Nephron progenitor cell (in vitro differentiated cells): ENCODE data around the gene ORAI3.

Experiments
- DNase-seq: peaks from one replicate; pipeline ENCODE4 v3.0.0; 2021
- H3K27ac Mint-ChIP-seq: 2 replicates; pipeline ENCODE4 v1.8.0; 2021; ENCODE audit warnings: mild to moderate bottlenecking, moderate library complexity, mixed read lengths
- H3K27me3 Mint-ChIP-seq: 2 replicates; pipeline ENCODE4 v1.8.0; 2021; ENCODE audit warnings: mild to moderate bottlenecking, low read depth, mixed read lengths; ENCODE audit not compliant: poor library complexity
- H3K36me3 Mint-ChIP-seq: 2 replicates; pipeline ENCODE4 v1.8.0; 2021; ENCODE audit warnings: low read depth, mixed read lengths
- H3K4me1 Mint-ChIP-seq: 2 replicates; pipeline ENCODE4 v1.8.0; 2021; ENCODE audit warnings: mixed read lengths
- H3K4me3 Mint-ChIP-seq: 2 replicates; pipeline ENCODE4 v1.8.0; 2021; ENCODE audit warnings: mild to moderate bottlenecking, moderate library complexity, mixed read lengths
- H3K9me3 Mint-ChIP-seq: 2 replicates; pipeline ENCODE4 v1.8.0; 2021; ENCODE audit warnings: mild to moderate bottlenecking, moderate library complexity, mixed read lengths
- TF ChIP-seq, protein P1 (sequence below): fragments of 200-600 bp; sonication (generic); IDR thresholded peaks from 2 replicates; pipeline ENCODE4 v1.5.0; 2021; ENCODE audit warnings: antibody characterized with exemption

ORAI3 gene

DNA sequence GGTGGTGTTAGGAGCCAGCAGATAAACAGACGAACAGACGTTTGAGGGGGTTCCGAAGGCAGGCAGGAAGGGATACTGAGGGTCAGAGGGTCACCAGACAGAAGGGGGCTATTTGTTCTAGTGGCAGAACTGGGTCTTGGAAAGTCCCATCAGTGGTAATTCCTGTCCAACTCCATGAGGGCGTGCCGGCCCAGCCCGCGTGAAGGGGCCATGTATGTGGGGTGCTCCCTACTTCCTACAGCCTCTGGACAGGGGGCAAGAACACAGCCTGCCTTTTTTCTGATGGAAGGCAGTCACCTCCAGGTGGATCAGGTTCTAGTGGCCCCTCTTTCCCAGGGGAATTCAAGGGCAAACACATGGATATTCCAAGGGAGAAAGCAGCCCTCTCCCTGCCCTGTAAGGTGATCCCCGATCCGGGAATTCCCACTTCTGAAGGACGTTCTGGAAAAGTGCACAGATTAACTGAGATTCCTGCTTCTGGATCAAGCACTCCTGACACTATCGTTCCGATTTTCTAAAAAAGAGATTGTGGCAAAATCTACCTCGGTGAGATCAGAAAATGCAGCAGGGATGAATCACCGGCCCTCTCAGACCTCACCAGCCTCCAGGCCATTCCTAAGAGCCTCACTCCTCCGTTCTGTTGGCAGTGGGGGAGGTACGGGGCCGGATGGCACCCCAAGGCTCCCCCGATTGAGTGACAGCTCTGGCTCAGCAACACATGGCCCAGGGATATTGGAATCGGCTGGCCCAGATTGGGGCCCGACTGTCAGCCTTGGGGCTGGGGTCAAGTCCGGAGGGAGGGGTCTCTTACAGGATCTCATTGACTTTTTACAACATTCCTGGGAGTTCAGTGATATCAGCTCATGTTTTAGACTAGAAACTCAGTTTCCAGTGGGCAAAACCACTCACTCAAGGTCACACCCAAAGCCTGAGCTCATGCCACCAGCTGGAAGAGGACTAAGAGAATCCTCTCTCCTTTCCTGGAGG lies 49.1 kb downstream of the ORAI3 start:
- TF ChIP-seq, protein P1, sequence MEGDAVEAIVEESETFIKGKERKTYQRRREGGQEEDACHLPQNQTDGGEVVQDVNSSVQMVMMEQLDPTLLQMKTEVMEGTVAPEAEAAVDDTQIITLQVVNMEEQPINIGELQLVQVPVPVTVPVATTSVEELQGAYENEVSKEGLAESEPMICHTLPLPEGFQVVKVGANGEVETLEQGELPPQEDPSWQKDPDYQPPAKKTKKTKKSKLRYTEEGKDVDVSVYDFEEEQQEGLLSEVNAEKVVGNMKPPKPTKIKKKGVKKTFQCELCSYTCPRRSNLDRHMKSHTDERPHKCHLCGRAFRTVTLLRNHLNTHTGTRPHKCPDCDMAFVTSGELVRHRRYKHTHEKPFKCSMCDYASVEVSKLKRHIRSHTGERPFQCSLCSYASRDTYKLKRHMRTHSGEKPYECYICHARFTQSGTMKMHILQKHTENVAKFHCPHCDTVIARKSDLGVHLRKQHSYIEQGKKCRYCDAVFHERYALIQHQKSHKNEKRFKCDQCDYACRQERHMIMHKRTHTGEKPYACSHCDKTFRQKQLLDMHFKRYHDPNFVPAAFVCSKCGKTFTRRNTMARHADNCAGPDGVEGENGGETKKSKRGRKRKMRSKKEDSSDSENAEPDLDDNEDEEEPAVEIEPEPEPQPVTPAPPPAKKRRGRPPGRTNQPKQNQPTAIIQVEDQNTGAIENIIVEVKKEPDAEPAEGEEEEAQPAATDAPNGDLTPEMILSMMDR = no peak
- H3K4me3 Mint-ChIP-seq = peak overlapping the region; percentile 68
- H3K36me3 Mint-ChIP-seq = no peaks in the 10 kb centered on the region
- H3K27ac Mint-ChIP-seq = no peak overlapping the region
- no peaks in the 10 kb centered on the region for H3K9me3 Mint-ChIP-seq
- no peak for DNase-seq
- peaks cover 38% of the 10 kb centered on the region for H3K4me1 Mint-ChIP-seq
- H3K27me3 Mint-ChIP-seq = peaks cover 47% of the 10 kb centered on the region

DNA sequence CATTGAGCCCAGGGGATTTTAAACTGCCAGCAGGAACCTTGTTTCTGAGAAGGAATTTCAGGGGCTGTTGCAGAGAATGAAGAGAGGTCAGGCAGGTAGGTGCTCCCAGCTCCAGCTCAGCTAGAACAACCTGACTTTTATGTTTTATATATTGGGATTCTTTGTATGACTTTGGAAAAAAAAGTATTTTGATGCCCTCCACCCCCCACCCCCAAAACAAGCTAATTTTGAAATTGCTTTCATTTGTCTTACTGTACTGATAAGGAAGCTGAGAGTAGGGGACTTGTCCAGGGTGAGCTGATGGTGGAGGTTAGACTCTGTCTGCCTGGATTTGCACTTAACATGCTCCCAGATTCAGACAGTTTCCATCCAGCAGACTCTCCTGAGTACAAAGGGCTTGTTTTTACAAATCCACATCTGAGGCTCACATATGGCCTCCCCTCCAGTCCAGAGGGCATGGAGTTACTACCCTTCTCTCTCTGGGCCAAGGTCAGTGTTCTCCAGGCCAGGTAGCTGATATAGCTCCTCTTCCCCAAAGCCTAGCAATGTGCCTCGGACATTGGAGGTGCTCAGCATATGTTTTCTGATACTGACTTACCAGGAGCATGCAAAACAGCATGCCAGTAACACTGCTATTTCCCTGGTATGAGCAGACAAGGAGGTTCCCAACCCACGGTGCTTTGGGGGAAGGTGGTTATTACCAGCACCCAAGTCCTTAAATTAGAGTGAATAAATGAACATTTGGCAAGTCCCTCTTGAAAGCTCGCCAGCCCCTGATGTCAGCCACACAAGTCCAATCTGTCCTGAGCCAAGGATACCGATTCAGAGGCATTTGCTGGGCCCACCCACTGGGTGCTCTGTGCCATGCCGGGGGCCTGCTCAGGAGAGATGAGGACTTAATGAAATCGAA lies 50.2 kb downstream of the ORAI3 start:
- DNase-seq = no peak
- TF ChIP-seq, protein P1 = no peak
- H3K36me3 Mint-ChIP-seq = no peaks in the 10 kb centered on the region
- H3K27ac Mint-ChIP-seq = no peak overlapping the region
- peaks cover 43% of the 10 kb centered on the region for H3K4me1 Mint-ChIP-seq
- no peak overlapping the region for H3K4me3 Mint-ChIP-seq
- H3K9me3 Mint-ChIP-seq = no peaks in the 10 kb centered on the region
- peaks cover 47% of the 10 kb centered on the region for H3K27me3 Mint-ChIP-seq

DNA sequence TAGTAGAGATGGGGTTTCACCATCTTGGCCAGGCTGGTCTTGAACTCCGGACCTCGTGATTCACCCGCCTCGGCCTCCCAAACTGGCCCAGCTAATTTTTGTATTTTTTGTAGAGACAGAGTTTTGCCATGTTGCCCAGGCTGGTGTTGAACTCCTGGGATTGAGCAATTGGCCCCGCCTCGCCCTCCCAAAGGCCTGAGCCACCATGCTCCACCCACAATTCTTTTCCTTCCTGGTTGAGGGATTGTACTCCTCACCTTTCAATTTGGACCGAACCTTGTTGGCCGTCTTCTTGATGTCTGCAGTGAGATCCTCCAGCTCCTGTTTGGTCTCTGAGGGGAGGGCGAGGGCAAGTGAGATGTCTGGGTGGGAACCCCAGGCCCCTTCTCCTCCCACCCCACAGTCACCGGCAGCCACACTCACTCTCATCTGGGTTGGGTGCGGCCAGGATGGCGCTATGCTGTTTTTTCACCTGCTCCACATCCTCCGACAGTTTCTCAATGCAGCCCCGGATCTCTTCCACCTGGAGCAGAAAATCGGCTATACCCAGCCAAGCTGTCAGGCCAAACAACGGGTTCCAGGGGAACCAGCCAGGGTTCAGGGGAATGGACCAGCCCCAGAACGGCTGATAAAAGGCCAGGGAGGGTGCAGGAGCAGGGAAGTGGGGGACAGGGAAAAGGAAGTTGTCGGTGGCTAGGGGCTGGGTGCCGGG lies 52.0 kb downstream of the ORAI3 start:
- peaks cover 36% of the 10 kb centered on the region for H3K27me3 Mint-ChIP-seq
- TF ChIP-seq, protein P1 = no peak
- H3K27ac Mint-ChIP-seq = no peak overlapping the region
- H3K36me3 Mint-ChIP-seq = no peaks in the 10 kb centered on the region
- DNase-seq = no peak
- H3K4me3 Mint-ChIP-seq = no peak overlapping the region
- H3K9me3 Mint-ChIP-seq = no peaks in the 10 kb centered on the region
- H3K4me1 Mint-ChIP-seq = peaks cover 47% of the 10 kb centered on the region

DNA sequence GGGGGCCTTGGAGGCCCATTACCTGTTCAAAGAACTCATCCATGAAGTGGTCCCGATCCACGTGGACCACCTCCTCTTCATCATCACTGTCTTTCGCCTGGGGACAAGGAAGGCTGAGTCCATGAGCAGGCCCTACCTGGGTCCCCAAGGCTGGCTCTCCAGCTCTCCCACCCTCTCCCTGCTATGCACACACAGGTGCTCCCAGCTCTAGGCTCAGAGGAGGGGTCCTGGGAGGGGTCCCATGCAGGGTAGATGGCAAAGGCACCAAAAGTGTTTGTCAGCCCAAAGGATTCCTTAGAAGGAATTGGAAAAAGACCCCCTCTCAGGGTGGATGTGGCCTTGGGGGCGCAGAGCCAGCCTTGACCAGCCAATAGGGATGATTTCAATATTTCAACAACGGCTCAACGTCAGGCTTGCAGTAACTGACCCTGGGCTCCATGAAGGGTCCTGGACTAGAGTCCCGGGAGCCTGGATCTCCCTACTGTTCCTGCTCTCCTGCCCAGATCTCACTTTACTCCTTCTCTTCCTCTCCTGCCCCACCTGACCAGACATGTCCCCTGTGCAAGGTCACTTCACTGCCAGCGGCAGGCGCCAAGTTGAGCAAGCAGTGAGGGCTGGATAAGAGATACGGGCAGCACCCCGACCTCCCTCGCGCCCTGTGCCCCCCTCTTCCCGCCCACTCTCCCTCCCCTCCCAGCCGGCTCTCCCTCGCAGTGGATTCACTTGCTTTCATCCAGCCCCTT lies 52.8 kb downstream of the ORAI3 start:
- DNase-seq = no peak
- Mint-ChIP-seq H3K27me3 (peaks cover 29% of the 10 kb centered on the region), H3K27ac (no peak overlapping the region), H3K9me3 (no peaks in the 10 kb centered on the region), H3K4me1 (peaks cover 50% of the 10 kb centered on the region), H3K36me3 (no peaks in the 10 kb centered on the region), H3K4me3 (no peak overlapping the region)
- TF ChIP-seq, protein P1 = no peak

DNA sequence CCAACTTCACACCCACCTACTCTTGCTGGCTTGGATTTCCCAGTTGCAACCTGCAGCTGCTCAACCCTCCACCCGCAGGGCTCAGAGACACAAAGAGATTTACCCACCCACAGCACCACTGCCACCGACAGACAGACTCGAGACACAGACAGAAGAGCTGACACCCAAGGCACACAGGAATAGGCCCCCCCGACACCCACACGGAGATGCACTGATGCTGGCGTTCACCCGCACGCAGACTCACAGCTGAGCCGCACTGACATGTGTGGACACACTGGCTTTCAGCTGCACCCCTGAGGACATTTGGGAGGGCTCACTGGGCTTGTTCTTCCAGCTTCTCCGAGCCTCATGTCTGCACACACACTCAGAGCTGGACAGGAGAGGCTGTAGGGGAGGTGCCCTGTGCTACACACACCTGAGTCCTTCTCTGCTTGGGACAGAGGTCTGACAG lies 53.4 kb downstream of the ORAI3 start:
- peaks cover 23% of the 10 kb centered on the region for H3K27me3 Mint-ChIP-seq
- no peak for DNase-seq
- no peaks in the 10 kb centered on the region for H3K9me3 Mint-ChIP-seq
- TF ChIP-seq, protein P1 = no peak
- no peak overlapping the region for H3K4me3 Mint-ChIP-seq
- no peaks in the 10 kb centered on the region for H3K36me3 Mint-ChIP-seq
- H3K4me1 Mint-ChIP-seq = peaks cover 48% of the 10 kb centered on the region
- no peak overlapping the region for H3K27ac Mint-ChIP-seq
